ENCODE measurements around the gene PTGES3. TPM values are rescaled to one million over a fixed set of nuclear protein-coding genes. Genes with fewer than 3 reads are reported as not detected.
A peak's percentile ranks its signal among the peaks of the same experiment; 100 is the strongest.

The PTGES3 gene
- total and polyA plus RNA-seq, 12 donors = 47.3 to 296 (median 94.4) TPM

DNA sequence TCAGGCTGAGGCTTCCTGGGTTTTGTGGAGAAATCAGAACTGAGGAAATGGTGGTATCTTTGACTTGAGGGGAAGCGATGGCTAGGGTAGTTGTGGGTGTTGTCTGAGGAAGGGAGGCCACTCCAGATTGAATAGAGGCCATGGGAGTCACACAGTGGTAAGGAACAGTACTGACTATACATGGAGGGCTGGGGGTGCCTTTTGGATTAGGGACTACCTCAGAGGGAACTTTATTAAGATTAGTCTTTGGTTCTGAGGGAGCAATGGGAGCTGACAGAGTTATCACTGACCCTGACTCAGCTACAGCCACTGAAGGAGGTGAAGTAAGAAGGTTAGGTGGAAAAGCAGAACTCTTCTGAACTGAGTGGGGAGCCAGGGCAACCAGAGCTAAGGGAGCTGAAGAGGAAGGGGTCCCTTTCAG is 32.7 kb upstream of the PTGES3 start:
- TF ChIP-seq POLR2A (IDR thresholded peaks at IDR 0.05) = no peak
- TF ChIP-seq, protein P1, sequence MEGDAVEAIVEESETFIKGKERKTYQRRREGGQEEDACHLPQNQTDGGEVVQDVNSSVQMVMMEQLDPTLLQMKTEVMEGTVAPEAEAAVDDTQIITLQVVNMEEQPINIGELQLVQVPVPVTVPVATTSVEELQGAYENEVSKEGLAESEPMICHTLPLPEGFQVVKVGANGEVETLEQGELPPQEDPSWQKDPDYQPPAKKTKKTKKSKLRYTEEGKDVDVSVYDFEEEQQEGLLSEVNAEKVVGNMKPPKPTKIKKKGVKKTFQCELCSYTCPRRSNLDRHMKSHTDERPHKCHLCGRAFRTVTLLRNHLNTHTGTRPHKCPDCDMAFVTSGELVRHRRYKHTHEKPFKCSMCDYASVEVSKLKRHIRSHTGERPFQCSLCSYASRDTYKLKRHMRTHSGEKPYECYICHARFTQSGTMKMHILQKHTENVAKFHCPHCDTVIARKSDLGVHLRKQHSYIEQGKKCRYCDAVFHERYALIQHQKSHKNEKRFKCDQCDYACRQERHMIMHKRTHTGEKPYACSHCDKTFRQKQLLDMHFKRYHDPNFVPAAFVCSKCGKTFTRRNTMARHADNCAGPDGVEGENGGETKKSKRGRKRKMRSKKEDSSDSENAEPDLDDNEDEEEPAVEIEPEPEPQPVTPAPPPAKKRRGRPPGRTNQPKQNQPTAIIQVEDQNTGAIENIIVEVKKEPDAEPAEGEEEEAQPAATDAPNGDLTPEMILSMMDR (IDR thresholded peaks at IDR 0.05) = no peak
- H3K4me3 ChIP-seq = no peak overlapping the region
- 31 to 72% (median 65%) methylated on average over 1 of the region's 1 CpG for WGBS, 4 donors
- peak in 1 of 7 donors; percentile 35 for DNase-seq
- no peaks in the 10 kb centered on the region for H3K9me3 ChIP-seq (replicated peaks in 1 of 3)
- H3K27me3 ChIP-seq = no peaks in the 10 kb centered on the region
- H3K27ac ChIP-seq = peak overlapping the region in 2 of 5 donors; percentile 41 to 52
- intact Hi-C loops (cut with DNase I) = loop anchor here in 1 of 2 donors (10.0 kb wide), 1 partner anchor 76 kb away; the partner anchor contains the start of gene ATP5F1B
- H3K4me1 ChIP-seq (replicated peaks in 1 of 2) = peaks cover 30 to 55% of the 10 kb centered on the region in 2 donors
- peaks cover 0 to 23% of the 10 kb centered on the region in 2 donors for H3K36me3 ChIP-seq (replicated peaks in 1 of 2)

DNA sequence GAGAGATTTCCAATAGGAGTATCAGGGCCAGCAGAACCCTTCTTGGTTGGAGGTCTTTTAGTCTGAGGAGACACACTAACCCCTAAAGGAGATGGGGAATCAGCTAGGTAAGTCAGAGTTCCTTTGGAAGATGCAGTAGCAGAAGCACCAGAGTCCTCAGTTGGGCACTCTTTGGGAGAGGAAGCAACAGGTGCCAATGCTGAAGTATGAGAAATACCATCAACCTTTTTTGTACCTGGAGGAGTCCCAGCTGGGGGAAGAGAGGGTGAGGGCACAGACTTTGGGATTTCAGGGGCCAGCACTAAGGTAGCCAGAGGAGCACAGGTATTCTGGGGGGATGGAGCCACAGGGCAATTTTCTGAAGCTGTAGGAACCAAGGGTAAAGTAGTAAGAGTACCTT is 31.0 kb upstream of the PTGES3 start:
- Histone ChIP-seq H3K27ac (no peak overlapping the region), H3K27me3 (no peaks in the 10 kb centered on the region), H3K9me3 (replicated peaks in 1 of 3) (no peaks in the 10 kb centered on the region), H3K36me3 (replicated peaks in 1 of 2) (peaks cover 0 to 32% of the 10 kb centered on the region in 2 donors), H3K4me1 (replicated peaks in 1 of 2) (peaks cover 30 to 69% of the 10 kb centered on the region in 2 donors), H3K4me3 (no peak overlapping the region)
- TF ChIP-seq, protein P1 (IDR thresholded peaks at IDR 0.05) = no peak
- no peak for TF ChIP-seq POLR2A (IDR thresholded peaks at IDR 0.05)
- DNase-seq = no peak
- intact Hi-C loops (cut with DNase I) = no loop called here

DNA sequence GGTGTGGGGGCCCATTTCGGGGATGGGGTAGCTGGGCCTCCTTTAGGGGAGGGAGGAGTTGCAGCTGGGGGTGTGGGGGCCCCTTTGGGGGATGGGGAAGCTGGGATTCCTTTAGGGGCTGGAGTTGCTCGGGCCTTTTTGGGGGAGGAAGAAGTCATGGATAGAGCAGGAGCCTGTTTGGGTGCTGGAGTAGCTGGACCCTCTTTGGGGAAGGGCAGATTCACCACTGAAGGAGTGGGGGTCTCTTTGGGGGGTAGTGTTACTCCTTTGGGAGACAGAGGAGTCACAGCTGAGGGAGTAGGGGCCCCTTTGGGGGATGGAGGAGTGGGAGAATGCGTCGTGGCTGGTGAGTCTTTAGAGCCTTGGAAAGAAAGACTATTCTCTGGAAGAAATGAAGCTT is 30.6 kb upstream of the PTGES3 start:
- H3K27ac ChIP-seq = peak overlapping the region in 1 of 5 donors; percentile 2
- no peak overlapping the region for H3K4me3 ChIP-seq
- 60 to 73% (median 64%) methylated on average over 4 of the region's 4 CpGs for WGBS, 4 donors
- no peaks in the 10 kb centered on the region for H3K9me3 ChIP-seq (replicated peaks in 1 of 3)
- intact Hi-C loops (cut with DNase I) = no loop called here
- peak in 1 of 7 donors; percentile 30 for DNase-seq
- peaks cover 28 to 68% of the 10 kb centered on the region in 2 donors for H3K4me1 ChIP-seq (replicated peaks in 1 of 2)
- TF ChIP-seq, protein P1 (IDR thresholded peaks at IDR 0.05) = no peak
- TF ChIP-seq POLR2A (IDR thresholded peaks at IDR 0.05) = no peak
- peaks cover 0 to 36% of the 10 kb centered on the region in 2 donors for H3K36me3 ChIP-seq (replicated peaks in 1 of 2)
- no peaks in the 10 kb centered on the region for H3K27me3 ChIP-seq

DNA sequence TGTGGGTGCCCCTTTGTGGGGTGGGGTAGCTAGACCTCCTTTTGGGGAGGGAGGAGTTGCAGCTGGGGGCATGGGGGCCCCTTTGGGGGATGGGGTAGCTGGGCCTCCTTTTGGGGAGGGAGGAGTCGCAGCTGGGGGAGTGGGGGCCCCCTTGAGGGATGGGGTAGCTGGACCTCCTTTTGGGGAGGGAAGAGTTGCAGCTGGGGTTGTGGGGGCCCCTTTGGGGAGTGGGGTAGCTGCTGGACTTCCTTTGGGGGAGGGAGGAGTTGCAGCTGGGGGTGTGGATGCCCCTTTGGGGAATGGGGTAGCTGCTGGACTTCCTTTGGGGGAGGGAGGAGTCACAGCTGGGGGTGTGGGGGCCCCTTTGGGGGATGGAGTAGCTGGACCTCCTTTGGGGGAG is 30.1 kb upstream of the PTGES3 start:
- no peaks in the 10 kb centered on the region for H3K9me3 ChIP-seq (replicated peaks in 1 of 3)
- H3K4me1 ChIP-seq (replicated peaks in 1 of 2) = peaks cover 23 to 63% of the 10 kb centered on the region in 2 donors
- no peak overlapping the region for H3K4me3 ChIP-seq
- no peaks in the 10 kb centered on the region for H3K27me3 ChIP-seq
- peaks cover 0 to 41% of the 10 kb centered on the region in 2 donors for H3K36me3 ChIP-seq (replicated peaks in 1 of 2)
- TF ChIP-seq, protein P1 (IDR thresholded peaks at IDR 0.05) = no peak
- no peak for TF ChIP-seq POLR2A (IDR thresholded peaks at IDR 0.05)
- H3K27ac ChIP-seq = peak overlapping the region in 1 of 5 donors; percentile 2
- WGBS, 4 donors = 80 to 100% (median 92%) methylated on average over 1 of the region's 1 CpG; no CpG with 5 or more reads in 1 of the 4 donors
- intact Hi-C loops (cut with DNase I) = no loop called here
- peak in 1 of 7 donors; percentile 13 for DNase-seq
